VCaP (cell line): ENCODE results near the gene CDKN1A.

ENCODE experiments used
- H3K27ac ChIP-seq: fragments of 450-650 bp; 2 replicates; pipeline ENCODE4 v1.5.1; 2017
- TF ChIP-seq, protein P1 (sequence below): fragments of 450-650 bp; conservative IDR thresholded peaks from 2 replicates; pipeline ENCODE4 v1.5.1; 2017; ENCODE audit warnings: mild to moderate bottlenecking, moderate library complexity

Gene CDKN1A

DNA sequence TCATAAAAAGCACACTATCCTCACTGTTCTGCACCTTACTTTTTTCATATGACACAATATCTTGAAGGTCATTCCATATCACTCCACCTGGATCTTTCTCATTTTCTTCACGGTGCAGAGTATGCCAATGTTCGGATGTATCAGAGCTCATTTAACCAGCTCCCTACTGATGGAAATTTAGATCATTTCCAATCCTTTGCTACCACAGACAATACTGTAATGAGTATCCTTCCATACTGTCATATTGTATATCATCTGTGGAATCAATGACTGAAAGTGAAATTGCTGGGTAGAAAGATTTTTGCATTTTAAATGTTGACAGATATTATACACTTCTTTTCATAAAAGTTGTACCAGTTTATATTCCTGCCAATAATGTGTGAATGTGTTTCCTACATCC is 16.9 kb downstream of the CDKN1A start:
- no peak overlapping the region for H3K27ac ChIP-seq
- TF ChIP-seq, protein P1, sequence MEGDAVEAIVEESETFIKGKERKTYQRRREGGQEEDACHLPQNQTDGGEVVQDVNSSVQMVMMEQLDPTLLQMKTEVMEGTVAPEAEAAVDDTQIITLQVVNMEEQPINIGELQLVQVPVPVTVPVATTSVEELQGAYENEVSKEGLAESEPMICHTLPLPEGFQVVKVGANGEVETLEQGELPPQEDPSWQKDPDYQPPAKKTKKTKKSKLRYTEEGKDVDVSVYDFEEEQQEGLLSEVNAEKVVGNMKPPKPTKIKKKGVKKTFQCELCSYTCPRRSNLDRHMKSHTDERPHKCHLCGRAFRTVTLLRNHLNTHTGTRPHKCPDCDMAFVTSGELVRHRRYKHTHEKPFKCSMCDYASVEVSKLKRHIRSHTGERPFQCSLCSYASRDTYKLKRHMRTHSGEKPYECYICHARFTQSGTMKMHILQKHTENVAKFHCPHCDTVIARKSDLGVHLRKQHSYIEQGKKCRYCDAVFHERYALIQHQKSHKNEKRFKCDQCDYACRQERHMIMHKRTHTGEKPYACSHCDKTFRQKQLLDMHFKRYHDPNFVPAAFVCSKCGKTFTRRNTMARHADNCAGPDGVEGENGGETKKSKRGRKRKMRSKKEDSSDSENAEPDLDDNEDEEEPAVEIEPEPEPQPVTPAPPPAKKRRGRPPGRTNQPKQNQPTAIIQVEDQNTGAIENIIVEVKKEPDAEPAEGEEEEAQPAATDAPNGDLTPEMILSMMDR: no peak

DNA sequence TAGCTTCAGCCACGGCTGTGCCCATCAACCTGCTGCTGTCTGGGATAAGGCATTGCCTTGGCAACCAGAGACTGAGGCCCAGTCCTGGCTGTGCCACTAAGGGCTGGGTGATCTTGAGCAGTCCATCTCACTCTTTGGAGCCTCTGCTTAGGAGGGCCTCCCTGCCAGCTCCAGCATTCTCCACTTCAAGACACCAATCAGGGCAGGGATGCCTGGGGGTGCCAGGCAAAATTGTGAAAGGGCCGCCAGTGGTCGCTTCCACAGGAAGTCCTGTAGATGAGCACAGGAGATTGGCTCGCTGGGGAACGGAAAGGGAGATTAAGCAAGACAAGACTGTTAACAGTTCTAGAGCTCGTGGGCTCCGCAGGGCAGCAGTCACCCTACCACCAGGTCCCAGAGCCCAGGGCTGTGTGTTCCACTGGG is 19.0 kb downstream of the CDKN1A start, which contains the start of gene RAB44:
Gene RAB44, plus strand, starts transcription at position 346 of the 423 bp plus-strand sequence. CDS start 6,410 bp downstream, outside the sequence.
- H3K27ac ChIP-seq: no peak within 1 kb of the TSS
- TF ChIP-seq, protein P1: no peak

DNA sequence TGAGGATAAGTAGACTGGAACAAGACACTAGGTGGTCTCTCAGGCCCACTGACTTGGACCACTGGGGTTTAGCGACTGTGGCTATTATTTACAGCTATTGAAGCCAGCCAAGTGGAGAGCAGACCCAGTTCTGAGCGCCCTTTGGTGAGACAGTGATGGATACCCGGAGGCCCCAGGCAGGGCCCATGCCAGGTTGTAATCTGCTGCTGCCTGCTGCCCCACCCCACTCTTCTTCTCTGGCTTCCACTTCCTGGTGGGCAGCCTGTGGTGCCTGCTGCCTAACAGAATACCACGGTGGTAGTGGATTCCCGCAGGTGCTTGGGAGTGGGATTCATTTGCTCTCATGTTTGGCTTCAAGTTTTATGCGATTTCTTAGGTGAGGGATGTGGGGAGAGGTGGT is 19.7 kb downstream of the CDKN1A start:
- TF ChIP-seq, protein P1: no peak
- H3K27ac ChIP-seq: no peak overlapping the region

DNA sequence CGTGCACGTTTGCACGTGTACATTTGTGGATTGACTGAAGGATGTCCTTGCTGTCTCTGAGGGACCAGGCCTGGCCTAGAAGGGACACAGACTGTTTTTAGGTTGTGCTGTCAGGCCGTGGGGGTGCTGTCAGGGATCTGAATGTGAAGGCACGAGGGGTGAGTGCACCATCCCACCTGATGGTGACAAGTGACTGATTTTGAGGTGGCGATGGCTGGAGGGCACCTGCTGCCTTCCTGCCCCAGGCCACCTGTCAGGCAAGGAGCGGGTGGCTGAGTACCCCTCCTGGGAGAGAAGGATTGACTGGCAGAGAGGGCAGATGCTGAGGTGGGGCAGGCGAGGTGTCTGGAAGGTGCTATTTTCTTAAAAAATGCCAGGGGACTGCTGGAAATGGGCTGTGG is 20.4 kb downstream of the CDKN1A start:
- no peak overlapping the region for H3K27ac ChIP-seq
- TF ChIP-seq, protein P1: no peak

DNA sequence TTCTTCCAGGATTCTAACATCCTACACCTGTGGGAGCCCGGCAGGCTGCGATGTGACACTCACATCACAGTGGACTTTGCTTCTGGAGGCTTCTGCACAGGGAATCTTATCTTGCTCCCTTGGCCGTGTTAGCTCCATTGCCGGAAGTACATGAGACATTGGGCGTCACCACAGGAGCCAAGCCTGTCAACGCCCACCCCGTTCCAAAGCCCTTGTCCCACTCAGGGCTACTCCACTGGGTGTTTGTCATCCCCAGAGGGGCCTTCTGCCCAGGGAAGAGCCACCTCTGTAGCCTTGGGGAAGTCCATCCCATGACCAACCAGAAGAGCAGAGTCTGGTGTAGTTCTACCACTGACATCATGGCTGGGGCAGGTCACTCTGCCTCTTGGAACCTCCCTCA is 20.8 kb downstream of the CDKN1A start:
- H3K27ac ChIP-seq: no peak overlapping the region
- TF ChIP-seq, protein P1: no peak

DNA sequence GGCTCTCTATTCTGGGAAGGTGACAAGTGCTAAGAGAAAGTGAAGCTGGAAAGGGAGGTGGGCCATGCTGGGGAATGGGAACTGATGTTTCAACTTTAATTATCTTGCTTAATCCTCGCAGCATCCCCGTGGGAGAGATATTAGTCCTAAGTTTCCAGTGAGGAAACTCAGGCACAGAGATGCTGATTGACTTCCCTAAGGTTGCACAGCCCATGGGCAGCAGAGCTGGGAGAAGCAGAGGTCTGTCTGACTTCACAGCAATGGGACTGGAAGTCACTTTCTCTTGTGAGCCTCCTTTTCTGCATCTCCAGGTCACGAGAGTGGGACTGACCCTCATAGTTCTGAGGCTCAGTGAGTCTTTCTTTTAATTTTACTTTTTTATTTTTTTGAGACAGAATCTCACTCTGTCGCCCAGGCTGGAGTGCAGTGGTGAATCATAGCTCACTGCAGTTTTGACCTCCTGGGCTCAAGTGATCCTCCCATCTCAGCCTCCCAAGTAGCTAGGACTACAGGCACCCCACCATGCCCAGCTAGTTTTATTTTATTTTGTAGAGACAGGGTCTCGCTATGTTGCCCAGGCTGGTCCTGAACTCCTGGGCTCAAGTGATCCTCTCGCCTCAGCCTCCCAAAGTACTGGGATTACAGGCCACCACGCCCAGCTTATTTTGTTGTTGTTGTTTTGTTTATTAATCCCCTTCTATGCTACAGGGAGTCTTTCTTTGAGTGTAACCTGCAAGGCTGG is 21.7 kb downstream of the CDKN1A start:
- no peak overlapping the region for H3K27ac ChIP-seq
- TF ChIP-seq, protein P1: no peak

DNA sequence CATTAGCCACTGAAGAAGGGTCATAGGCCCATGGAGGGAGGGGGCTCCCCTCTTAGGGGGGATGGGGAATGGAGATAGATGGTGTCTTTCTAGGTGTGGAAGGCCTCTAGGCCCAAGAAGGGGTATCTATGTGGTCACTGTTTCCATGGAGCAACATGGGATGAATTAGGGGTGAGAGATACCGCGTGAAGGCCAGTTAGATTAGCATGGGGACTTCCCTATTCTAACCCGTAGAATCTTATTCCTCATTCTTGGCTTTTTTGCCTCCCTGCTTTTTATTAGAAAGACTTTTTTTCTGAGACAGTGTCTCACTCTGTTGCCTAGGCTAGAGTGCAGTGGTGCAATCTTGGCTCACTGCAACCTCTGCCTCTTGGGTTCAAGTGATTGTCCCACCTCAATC is 22.3 kb downstream of the CDKN1A start:
- TF ChIP-seq, protein P1: no peak
- H3K27ac ChIP-seq: no peak overlapping the region
